ENCODE measurements around the gene AGPAT2. TPM values are rescaled to one million over a fixed set of nuclear protein-coding genes. Genes with fewer than 3 reads are reported as not detected.

The AGPAT2 gene
- total RNA-seq, 1 experiment from 2014 or later, result 30.4 TPM

DNA sequence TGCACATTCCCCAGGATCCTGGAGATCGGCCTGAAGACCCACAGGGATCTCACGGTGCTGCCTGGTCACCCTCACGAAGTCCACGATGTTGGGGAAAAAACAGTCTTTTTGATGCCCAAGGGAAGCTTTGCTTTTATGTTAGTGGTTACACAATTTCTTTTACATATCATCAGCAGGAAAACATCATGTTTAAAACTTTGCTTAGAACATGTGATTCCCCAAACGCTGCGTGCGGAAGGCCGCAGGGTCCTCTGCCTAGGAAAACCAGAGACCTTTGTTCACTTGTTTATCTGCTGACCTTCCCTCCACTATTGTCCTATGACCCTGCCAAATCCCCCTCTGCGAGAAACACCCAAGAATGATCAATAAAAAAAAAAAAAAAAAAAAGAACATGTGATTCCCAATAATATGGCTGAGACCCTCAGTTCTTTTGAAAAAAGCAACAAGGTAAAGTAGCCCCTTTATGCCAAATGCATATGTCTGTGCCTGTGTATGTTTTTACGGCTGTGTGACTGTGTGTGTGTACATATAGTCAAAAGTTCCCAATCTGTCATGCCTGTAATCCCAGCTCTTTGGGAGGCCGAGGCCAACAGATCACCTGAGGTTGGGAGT, 11.5 kb upstream of the AGPAT2 start:
- BruUV-seq (replicated peaks), result no TSS peak
- no peak for TF ChIP-seq CTCF (IDR thresholded peaks at IDR 0.05; ENCODE audit: unreplicated experiment)
- no peak overlapping the region for H3K4me3 Mint-ChIP-seq (ENCODE audit: unreplicated experiment)
- no peaks in the 10 kb centered on the region for H3K9me3 Mint-ChIP-seq (ENCODE audit: unreplicated experiment)
- intact Hi-C loops (cut with micrococcal nuclease), result no loop called here
- DNase-seq (ENCODE audit: unreplicated experiment), result no peak
- H3K27me3 Mint-ChIP-seq (ENCODE audit: insufficient read depth, unreplicated experiment), result no peaks in the 10 kb centered on the region
- H3K27ac Mint-ChIP-seq (ENCODE audit: low read depth, unreplicated experiment), result no peak overlapping the region
- ChIA-PET POLR2A (interaction anchor here (0.6 kb wide), 1 partner anchor 27 kb away, joined by 3 read pairs; no protein-coding TSS in a partner anchor), CTCF (interaction anchor here (0.6 kb wide), 2 partner anchors 12 to 210 kb away, joined by 3 read pairs; no protein-coding TSS in a partner anchor)
- peaks cover 16% of the 10 kb centered on the region for H3K4me1 Mint-ChIP-seq (ENCODE audit: insufficient read depth, unreplicated experiment)
- no peaks in the 10 kb centered on the region for H3K36me3 Mint-ChIP-seq (ENCODE audit: insufficient read depth, unreplicated experiment)

GRCh38 chr9:136697821-136698526, 10.7 kb upstream of the AGPAT2 start:
- intact Hi-C loops (cut with micrococcal nuclease), result no loop called here
- ChIA-PET POLR2A (interaction anchor here (0.7 to 1.6 kb wide), 2 partner anchors 10 to 30 kb away, joined by 3 to 4 read pairs; no protein-coding TSS in a partner anchor), CTCF (no interaction called here)
- Mint-ChIP-seq H3K36me3 (ENCODE audit: insufficient read depth, unreplicated experiment) (no peaks in the 10 kb centered on the region), H3K27me3 (ENCODE audit: insufficient read depth, unreplicated experiment) (no peaks in the 10 kb centered on the region), H3K4me3 (ENCODE audit: unreplicated experiment) (no peak overlapping the region), H3K4me1 (ENCODE audit: insufficient read depth, unreplicated experiment) (peaks cover 23% of the 10 kb centered on the region), H3K27ac (ENCODE audit: low read depth, unreplicated experiment) (no peak overlapping the region), H3K9me3 (ENCODE audit: unreplicated experiment) (no peaks in the 10 kb centered on the region)
- BruUV-seq (replicated peaks), result no TSS peak
- no peak for TF ChIP-seq CTCF (IDR thresholded peaks at IDR 0.05; ENCODE audit: unreplicated experiment)
- no peak for DNase-seq (ENCODE audit: unreplicated experiment)

GRCh38 chr9:136697146-136697820, 10.0 kb upstream of the AGPAT2 start:
- Mint-ChIP-seq H3K27ac (ENCODE audit: low read depth, unreplicated experiment) (no peak overlapping the region), H3K4me1 (ENCODE audit: insufficient read depth, unreplicated experiment) (peaks cover 25% of the 10 kb centered on the region), H3K36me3 (ENCODE audit: insufficient read depth, unreplicated experiment) (no peaks in the 10 kb centered on the region), H3K4me3 (ENCODE audit: unreplicated experiment) (no peak overlapping the region), H3K27me3 (ENCODE audit: insufficient read depth, unreplicated experiment) (no peaks in the 10 kb centered on the region), H3K9me3 (ENCODE audit: unreplicated experiment) (no peaks in the 10 kb centered on the region)
- TF ChIP-seq CTCF (IDR thresholded peaks at IDR 0.05; ENCODE audit: unreplicated experiment), result no peak
- intact Hi-C loops (cut with micrococcal nuclease), result no loop called here
- no TSS peak for BruUV-seq (replicated peaks)
- ChIA-PET CTCF (interaction anchor here (1.8 kb wide), 1 partner anchor 30 kb away, joined by 5 read pairs; no protein-coding TSS in a partner anchor), POLR2A (interaction anchor here (0.7 to 1.6 kb wide), 2 partner anchors 11 to 31 kb away, joined by 3 to 4 read pairs; no protein-coding TSS in a partner anchor)
- DNase-seq (ENCODE audit: unreplicated experiment), result no peak

DNA sequence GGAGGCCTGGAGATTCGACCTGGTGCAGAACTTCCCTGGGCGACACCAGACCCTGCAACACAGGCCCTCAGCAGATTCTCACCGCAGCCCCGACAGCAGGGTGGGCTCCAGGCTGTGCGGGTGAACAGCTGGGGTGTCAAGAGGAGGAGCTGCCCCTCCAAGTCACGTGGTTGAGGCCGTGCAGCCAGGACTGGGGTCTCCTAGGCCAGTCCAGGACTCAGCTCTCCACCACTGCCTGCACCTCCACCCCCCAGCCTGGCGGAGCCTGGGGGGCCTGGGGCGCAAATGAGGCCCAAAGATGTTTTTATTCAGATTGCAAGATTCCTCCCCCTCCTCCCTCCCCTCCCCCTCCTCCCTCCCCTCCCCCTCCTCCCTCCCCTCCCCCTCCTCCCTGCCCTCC, 9.2 kb upstream of the AGPAT2 start:
- Mint-ChIP-seq H3K4me1 (ENCODE audit: insufficient read depth, unreplicated experiment) (peaks cover 25% of the 10 kb centered on the region), H3K27ac (ENCODE audit: low read depth, unreplicated experiment) (no peak overlapping the region), H3K4me3 (ENCODE audit: unreplicated experiment) (no peak overlapping the region), H3K36me3 (ENCODE audit: insufficient read depth, unreplicated experiment) (no peaks in the 10 kb centered on the region), H3K9me3 (ENCODE audit: unreplicated experiment) (no peaks in the 10 kb centered on the region), H3K27me3 (ENCODE audit: insufficient read depth, unreplicated experiment) (no peaks in the 10 kb centered on the region)
- no peak for TF ChIP-seq CTCF (IDR thresholded peaks at IDR 0.05; ENCODE audit: unreplicated experiment)
- no peak for DNase-seq (ENCODE audit: unreplicated experiment)
- ChIA-PET POLR2A (interaction anchor here (0.6 to 1.6 kb wide), 2 partner anchors 31 to 226 kb away, joined by 3 to 4 read pairs; no protein-coding TSS in a partner anchor), CTCF (interaction anchor here (1.8 kb wide), 1 partner anchor 31 kb away, joined by 5 read pairs; no protein-coding TSS in a partner anchor)
- no TSS peak for BruUV-seq (replicated peaks)
- intact Hi-C loops (cut with micrococcal nuclease), result no loop called here

Measured in MCF 10A (cell line).